HEK293T (cell line): Measurements from ENCODE around the gene SLC35G2.

ENCODE experiments used
- ARNT ChIP-seq: fragments of 450-650 bp; IDR thresholded peaks from 2 replicates; pipeline ENCODE4 v1.6.1; 2017; ENCODE audit warnings: mild to moderate bottlenecking
- BHLHE40 ChIP-seq: fragments of 450-650 bp; IDR thresholded peaks from 2 replicates; pipeline ENCODE4 v1.6.1; 2016; ENCODE audit warnings: mild to moderate bottlenecking, moderate library complexity, borderline replicate concordance
- ELF4 ChIP-seq: fragments of 450-650 bp; IDR thresholded peaks from 2 replicates; pipeline ENCODE4 v1.6.1; 2017; ENCODE audit warnings: antibody characterized with exemption
- FOXA1 ChIP-seq: fragments of 450-650 bp; IDR thresholded peaks from 2 replicates; pipeline ENCODE4 v1.6.1; 2016; ENCODE audit warnings: mild to moderate bottlenecking
- FOXK2 ChIP-seq: fragments of 450-650 bp; IDR thresholded peaks from 2 replicates; pipeline ENCODE4 v1.6.1; 2016; ENCODE audit warnings: mild to moderate bottlenecking
- FOXM1 ChIP-seq: fragments of 450-650 bp; IDR thresholded peaks from 2 replicates; pipeline ENCODE4 v1.6.1; 2017; ENCODE audit warnings: mild to moderate bottlenecking, borderline replicate concordance
- HDGF ChIP-seq: fragments of 450-650 bp; IDR thresholded peaks from 2 replicates; pipeline ENCODE4 v1.6.1; 2017; ENCODE audit warnings: antibody characterized with exemption, borderline replicate concordance
- NFRKB ChIP-seq: fragments of 450-650 bp; IDR thresholded peaks from 2 replicates; pipeline ENCODE4 v1.6.1; 2016; ENCODE audit warnings: mild to moderate bottlenecking, moderate library complexity
- SP1 ChIP-seq: fragments of 450-650 bp; IDR thresholded peaks from 2 replicates; pipeline ENCODE4 v1.6.1; 2017

GRCh38 chr3:136862617-136863322 is 43.8 kb downstream of the SLC35G2 start:
- TF ChIP-seq HDGF (no peak), FOXK2 (no peak), FOXA1 (no peak), NFRKB (no peak), ARNT (no peak), FOXM1 (no peak), ELF4 (no peak), BHLHE40 (no peak), SP1 (no peak)
